GM19324 (cell line): Measurements from ENCODE around the gene MYO15B.

ENCODE experiments used
- ATAC-seq: cut with Tn5 transposase; IDR thresholded peaks from one replicate; pipeline ENCODE4 v1.9.1; 2021; ENCODE audit warnings: mild to moderate bottlenecking, moderate library complexity; ENCODE audit not compliant: unreplicated experiment, low FRiP score

The MYO15B gene

DNA sequence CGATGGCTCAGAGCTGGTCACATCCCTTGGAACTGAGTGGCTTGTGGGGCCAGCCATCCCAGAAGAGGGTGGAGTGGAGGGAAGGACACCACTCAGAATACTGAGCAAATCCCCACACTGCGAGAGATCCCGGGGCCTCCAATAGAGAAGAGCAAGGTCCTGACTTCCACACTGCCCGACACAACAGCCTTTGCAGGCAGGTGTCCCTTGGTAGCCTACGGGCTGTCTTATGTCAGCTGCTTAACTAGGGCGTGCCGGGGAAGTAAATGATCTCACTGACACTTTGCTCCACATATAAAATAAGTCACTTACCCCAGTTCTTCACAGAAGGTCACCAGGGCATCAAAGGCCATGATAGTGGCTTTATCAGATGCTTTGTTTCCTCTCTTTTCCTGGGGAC, 63.3 kb downstream of the MYO15B start:
- ATAC-seq: no peak

DNA sequence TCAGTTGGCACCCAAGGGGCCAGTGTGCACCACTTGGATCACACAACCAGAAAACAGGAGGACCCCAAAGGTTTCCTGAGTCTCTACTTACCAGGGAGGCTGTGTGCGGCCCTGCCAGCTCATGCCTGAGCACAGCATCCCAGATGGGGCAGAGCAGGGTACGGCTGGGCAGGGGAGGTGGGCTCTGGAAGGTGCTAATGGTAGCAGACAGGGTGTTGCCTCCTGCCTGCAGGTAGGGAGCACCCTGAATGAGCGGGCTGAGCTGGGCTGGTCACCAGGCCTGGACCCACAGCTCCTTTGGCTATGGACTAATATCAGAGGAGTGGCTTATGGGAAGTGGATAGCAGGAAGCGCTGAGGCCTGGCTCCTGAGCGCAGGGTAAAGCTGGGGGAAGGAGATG, 64.7 kb downstream of the MYO15B start:
- ATAC-seq: no peak

DNA sequence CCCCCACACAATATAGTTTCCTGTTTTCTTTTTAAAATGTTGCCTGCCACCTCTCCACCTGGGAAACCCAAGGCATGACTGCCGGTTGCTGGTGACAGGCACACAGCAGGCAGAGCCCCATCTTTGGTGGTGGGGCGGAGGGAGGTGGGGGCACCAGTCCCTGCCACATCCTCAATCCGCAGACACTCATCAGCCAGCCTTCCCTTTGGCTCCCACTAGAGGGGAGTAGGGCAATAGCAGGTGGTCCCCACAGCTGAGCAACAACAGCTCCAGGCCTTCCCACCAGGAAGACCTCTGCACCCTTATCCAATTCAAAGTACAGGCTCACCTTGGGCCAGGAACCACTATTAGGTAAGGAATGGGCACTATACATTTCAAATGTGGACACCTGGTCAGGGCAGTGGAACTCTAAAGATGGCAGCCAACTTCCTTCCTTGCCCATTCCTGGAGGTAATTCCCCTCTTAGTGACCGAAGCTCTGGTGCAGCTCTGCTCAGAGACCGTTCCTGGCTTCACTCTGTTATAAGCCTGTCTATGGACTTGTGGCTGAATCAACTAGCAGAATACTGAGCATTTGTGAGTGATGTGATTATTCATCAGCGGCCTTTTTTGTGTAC, 65.4 kb downstream of the MYO15B start:
- no peak for ATAC-seq

DNA sequence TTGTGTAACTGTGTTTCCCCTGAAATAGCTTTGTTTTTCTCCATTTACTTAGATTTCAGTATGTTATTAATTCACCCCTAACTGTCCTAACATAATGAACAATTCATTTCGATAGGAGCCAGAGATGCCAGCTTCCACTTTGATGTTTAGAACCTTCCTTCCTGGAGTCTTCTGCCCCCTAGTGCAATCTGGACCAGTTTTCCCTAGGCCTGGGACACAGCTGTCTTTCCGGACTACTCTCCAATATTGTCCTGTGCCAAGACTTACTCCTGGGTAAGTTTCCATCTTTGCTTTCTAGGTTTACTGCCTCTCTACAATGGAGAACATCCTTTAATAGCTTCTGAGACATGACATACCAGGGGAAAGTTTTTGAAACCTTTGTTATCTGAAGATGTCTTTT, 66.6 kb downstream of the MYO15B start:
- no peak for ATAC-seq

DNA sequence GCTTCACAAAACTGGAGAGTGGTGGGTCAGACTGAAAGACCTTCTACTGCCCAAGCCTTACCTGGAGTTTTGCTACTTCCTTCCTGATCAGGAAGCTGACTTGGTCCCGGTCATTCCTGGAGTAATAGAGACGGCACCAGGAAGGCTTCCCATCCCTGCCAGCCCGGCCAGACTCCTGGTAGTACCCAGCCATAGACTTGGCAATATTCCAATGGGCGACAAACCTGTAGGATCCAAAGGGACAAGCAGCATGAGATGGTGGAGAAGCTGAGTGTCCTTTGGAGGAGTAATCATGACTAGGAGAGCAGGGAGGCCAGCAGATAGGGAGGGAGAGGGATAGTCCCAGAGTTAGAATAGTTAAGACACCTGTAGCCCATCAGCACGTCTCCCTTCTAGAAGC, 70.6 kb downstream of the MYO15B start:
- no peak for ATAC-seq

DNA sequence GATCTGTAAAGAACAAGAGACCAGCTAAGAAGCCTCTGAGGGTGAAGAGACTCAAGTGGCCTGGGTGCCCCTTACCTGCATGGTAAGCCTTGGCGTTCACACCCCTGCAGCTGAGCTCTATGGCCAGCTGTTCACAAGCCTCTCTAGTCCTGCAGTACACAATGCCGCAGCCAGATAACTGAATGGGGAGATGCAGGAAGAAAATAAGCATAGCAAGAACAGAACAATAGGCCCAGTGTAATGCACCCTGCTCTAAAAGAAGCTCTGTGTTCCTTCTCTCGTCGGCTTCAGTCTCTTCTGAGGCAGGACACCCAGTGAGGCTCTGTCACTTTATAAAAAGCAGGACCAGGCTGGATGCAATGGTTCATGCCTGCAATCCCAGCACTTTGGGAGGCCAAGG, 73.9 kb downstream of the MYO15B start:
- ATAC-seq: no peak

DNA sequence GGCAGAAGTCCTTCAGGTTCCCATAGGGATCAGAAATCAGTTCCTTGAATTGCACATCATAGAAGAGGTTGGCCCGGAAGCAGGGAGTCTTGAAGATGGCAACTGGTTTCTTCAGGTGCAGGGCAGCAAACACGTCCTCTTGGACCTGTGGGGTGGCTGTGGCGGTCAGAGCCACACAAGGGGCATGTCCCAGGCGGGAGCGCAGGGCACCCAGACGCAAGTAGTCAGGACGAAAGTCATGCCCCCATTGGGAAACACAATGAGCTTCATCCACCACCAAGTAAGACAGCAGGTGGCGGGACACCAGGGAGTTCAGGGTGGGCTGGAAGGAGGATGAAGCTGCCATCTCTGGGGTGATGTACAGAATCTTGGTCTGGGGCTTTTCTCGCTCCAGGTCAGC, 74.9 kb downstream of the MYO15B start:
- ATAC-seq: no peak

DNA sequence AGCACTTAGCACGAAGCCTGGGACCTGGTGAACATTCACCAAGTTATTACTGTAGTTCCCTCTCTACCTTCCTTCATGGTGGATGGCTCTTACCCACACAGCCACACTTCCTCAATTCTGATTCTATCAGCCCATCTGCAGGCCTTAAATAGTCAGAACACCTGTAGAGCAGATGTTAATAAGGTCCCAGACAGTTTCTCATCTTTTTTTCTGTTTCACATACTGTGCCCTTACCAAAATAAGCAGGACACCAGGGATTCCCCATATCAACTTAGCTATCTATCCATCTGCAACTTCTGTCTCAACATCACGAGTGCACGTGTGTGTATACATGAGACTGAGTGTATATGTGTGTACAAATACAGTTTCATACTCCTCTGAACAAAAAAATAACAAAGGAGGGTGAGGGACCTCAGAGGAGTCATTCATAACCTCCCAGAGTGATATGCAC, 76.5 kb downstream of the MYO15B start:
- peak; percentile 51 for ATAC-seq

DNA sequence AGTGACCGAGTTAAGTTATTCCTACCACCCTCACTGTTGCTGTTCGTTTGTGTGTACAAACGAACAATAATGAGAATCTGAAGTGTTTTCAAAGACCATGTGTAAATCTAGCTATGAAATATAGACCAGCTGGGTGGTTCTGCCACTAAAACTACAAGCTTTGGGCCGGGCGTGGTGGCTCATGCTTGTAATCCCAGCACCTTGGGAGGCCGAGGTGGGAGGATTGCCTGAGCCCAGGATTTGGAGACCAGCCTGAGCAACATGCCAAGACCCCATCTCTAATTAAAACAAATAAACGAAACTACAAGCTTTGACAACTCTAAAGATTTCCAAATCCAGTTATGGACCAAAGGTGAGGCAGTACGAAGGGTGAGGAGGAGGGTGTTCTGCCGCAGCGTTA, 78.4 kb downstream of the MYO15B start:
- no peak for ATAC-seq

DNA sequence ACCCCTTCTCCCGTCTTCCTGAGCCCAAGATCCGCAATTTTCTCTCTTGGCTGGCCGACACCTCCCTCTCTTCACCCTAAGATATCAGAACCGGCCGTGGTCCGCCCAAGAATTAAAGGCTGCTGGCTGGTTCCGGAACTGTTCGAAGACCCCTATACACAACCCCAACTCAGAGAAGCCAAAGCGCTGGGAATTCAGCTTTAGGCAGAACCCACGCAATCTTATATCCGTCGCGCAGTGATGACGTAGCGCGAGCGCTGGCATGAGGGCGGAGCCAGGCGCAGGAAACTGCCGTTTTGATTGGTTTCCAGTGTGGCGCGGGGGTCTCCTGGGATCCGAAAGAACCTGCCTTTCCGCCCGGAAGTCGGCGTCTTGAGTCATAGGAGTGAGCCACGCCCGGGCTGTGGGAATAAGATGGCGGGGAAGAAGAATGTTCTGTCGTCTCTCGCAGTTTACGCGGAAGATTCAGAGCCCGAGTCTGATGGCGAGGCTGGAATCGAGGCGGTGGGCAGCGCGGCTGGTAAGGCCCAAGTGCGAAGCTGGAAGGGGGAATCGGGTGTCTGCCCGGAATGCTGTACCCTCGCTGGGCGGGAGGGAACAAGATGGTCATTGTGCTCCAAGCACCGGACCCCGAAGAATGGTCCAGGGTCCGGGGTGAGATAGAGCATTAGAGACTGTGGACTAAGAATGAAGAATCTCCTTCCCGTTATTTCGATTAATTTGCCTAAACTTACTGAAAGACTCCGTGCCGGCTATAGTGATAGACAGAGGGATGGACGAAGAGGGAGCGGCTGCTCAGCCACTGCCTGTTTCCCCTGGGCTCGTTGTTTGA, 79.6 kb downstream of the MYO15B start, which contains the start of the genes RECQL5 and SAP30BP:
RECQL5 (minus strand) TSS at position 196 of the 832 bp plus-strand sequence. CDS start 597 bp downstream, outside the sequence.
SAP30BP (plus strand) TSS at position 380 of the 832 bp plus-strand sequence; CDS start at position 415, 35 bp downstream.
- peak; percentile 92 for ATAC-seq

DNA sequence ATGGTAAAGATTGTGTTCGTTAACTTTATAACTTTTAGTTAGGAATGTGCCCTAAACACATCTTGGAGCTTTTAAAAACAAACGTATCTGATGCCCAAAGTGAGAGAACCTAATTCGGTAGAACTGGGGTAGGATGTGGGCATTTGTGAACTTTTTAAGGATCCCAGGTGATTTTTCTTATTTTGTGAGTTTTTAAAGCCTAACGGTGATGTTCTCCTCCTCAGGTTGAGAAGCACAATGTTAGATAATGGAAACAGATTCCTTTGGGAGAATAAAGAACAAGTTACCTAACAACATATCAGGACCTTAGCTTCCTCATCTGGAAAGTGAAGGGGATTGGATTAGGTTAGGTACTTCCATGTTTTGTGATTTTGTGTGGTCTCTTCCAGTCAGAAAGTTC, 80.2 kb downstream of the MYO15B start:
- ATAC-seq: no peak

DNA sequence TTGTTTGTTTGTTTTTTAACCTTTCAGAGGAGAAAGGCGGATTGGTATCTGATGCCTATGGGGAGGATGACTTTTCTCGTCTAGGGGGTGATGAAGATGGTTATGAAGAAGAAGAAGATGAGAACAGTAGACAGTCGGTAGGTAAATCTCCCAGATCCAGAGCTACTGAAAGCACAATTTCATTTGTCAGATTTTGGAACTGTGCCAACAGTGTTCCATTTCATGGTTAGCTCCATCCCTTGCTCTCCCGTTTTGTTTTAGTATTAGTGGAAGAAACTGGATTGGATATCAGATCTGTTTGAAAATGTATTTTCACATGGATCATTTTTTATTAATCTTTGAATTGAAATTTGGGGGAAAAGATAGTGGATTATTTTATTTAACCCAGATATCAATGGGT, 80.9 kb downstream of the MYO15B start:
- no peak for ATAC-seq

DNA sequence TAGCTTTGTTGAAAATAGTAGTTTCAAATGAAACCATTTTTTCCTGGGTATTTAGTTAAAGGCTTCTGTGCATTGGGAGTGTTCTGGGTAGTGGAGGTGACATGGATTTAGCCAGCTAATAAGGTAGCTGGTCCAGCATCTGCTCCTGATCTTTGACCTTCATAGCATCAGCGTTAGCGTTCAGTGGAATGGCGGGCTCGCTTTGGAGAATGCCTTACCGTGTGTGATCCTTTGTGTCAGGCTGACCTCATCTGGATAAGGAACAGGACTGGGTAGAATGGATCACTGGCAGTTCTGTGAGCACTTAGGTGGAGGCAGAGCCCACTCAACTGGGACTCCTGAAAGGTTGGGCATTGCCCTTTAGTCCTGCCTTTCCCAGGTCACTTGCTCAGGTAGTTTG, 83.3 kb downstream of the MYO15B start:
- ATAC-seq: no peak

DNA sequence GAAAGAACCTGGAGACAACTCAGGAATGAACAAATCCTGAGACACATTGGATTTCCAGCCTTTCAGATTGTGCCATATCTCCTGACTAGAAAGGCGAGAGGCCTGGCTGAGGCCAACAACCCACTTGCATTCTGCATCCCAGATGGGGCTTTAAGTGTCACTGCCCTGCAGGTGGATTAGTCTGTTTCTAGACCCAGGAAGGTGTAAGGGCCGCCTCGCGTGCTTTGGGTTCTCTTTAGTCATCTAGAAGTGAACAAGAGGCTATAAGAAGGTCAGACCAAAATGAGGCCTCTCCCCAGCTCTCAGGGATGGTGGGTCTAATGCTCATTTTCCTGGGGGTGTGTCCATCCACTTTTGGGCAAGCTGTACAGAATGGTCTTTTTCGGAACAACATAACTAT, 84.4 kb downstream of the MYO15B start:
- ATAC-seq: no peak

DNA sequence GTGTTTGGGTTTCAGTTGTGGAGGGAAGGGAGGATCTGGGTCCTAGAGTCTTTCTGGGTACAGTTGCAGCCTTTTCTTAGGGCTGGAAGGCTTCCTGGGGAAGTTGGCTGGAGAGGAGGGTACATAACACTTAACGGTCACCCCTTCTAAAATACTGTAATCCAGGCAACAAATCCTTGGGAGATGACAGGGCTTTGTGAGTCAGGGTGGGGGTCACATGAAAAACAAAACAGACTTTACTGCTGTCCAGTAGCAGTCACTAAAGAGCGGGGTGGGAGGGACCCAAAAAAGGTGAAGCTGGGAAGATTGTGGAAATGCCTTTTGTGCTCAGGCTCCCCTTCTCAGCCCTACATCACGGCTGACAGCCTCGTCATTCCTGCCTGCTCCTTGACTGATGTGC, 85.9 kb downstream of the MYO15B start:
- no peak for ATAC-seq
